ENCODE measurements around the gene MEX3B. TPM values are rescaled to one million over a fixed set of nuclear protein-coding genes. Genes with fewer than 3 reads are reported as not detected.

The MEX3B gene
- total RNA-seq, 1 experiment from 2014 or later: 8.5 TPM

DNA sequence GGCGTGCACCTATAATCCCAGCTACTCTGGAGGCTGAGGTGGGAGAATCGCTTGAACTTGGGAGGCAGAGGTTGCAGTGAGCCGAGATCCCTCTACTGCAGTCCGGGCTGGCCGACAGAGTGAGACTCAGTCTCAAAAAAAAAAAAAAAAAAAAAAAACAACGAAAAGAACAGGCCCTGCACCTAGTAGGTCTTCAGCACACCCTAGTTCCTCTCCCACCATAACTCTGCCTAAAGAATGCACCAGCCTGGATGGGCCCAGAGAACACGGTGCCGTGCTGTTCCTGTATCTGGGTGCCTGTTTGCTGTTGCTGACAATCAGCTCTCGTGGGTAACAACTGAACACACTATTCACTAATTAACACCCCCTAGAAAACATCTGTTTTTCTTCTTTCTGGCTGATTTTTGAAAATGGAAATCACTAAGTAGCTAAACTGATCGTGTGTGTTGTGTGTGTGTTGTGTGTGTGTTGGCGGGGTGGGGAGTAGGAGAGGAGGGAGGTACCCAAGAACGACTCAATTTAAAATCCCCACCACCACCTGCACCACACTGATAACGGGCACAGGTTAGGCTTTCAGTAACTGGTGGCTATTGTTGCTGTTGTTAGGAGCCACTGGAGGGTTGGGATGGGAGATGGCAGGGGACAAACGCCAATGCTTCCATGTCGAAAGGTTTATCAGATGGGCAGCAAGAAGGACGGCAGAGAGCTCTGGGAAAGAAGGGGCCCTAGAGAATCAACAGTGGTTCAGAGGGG lies 40.6 kb upstream of the MEX3B start:
- Histone ChIP-seq H3K4me1 (ENCODE audit: control insufficient read depth, insufficient read depth, low read length) (no peaks in the 10 kb centered on the region), H3K9me3 (ENCODE audit: control insufficient read depth, insufficient read depth, low read depth, low read length) (no peaks in the 10 kb centered on the region), H3K4me3 (ENCODE audit: low read depth in 2 of 2, low read length in 2 of 2) (no peak overlapping the region), H3K36me3 (ENCODE audit: control insufficient read depth, insufficient read depth, low read length) (no peaks in the 10 kb centered on the region), H3K27me3 (ENCODE audit: control insufficient read depth, insufficient read depth, low read length) (peaks cover 8% of the 10 kb centered on the region; the same call in 1 of the 2 replicates), H3K27ac (ENCODE audit: low read length) (no peak overlapping the region)
- TF ChIP-seq, protein P1, sequence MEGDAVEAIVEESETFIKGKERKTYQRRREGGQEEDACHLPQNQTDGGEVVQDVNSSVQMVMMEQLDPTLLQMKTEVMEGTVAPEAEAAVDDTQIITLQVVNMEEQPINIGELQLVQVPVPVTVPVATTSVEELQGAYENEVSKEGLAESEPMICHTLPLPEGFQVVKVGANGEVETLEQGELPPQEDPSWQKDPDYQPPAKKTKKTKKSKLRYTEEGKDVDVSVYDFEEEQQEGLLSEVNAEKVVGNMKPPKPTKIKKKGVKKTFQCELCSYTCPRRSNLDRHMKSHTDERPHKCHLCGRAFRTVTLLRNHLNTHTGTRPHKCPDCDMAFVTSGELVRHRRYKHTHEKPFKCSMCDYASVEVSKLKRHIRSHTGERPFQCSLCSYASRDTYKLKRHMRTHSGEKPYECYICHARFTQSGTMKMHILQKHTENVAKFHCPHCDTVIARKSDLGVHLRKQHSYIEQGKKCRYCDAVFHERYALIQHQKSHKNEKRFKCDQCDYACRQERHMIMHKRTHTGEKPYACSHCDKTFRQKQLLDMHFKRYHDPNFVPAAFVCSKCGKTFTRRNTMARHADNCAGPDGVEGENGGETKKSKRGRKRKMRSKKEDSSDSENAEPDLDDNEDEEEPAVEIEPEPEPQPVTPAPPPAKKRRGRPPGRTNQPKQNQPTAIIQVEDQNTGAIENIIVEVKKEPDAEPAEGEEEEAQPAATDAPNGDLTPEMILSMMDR (IDR thresholded peaks at IDR 0.05): no peak
- TF ChIP-seq SIN3A (IDR thresholded peaks at IDR 0.05; ENCODE audit: borderline replicate concordance, insufficient read depth, low read depth, low read length) (no peak), POLR2AphosphoS5 (IDR thresholded peaks at IDR 0.05; ENCODE audit: low read depth, low read length) (no peak), TCF7L2 (IDR thresholded peaks at IDR 0.05; ENCODE audit: low read depth, low read length) (no peak)
- TF ChIP-seq, protein P2, sequence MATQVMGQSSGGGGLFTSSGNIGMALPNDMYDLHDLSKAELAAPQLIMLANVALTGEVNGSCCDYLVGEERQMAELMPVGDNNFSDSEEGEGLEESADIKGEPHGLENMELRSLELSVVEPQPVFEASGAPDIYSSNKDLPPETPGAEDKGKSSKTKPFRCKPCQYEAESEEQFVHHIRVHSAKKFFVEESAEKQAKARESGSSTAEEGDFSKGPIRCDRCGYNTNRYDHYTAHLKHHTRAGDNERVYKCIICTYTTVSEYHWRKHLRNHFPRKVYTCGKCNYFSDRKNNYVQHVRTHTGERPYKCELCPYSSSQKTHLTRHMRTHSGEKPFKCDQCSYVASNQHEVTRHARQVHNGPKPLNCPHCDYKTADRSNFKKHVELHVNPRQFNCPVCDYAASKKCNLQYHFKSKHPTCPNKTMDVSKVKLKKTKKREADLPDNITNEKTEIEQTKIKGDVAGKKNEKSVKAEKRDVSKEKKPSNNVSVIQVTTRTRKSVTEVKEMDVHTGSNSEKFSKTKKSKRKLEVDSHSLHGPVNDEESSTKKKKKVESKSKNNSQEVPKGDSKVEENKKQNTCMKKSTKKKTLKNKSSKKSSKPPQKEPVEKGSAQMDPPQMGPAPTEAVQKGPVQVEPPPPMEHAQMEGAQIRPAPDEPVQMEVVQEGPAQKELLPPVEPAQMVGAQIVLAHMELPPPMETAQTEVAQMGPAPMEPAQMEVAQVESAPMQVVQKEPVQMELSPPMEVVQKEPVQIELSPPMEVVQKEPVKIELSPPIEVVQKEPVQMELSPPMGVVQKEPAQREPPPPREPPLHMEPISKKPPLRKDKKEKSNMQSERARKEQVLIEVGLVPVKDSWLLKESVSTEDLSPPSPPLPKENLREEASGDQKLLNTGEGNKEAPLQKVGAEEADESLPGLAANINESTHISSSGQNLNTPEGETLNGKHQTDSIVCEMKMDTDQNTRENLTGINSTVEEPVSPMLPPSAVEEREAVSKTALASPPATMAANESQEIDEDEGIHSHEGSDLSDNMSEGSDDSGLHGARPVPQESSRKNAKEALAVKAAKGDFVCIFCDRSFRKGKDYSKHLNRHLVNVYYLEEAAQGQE (IDR thresholded peaks at IDR 0.05; ENCODE audit: insufficient read depth in 1 of 2, low read depth in 2 of 2, low read length in 1 of 2): no peak
- ATAC-seq: no peak
- no TSS peak for BruUV-seq (replicated peaks)
- intact Hi-C loops (cut with micrococcal nuclease; ENCODE audit: unreplicated experiment) (no loop called here), in situ Hi-C loops (cut with HindIII; ENCODE audit: low pct_unique_long_range_greater_than_20kb, low sequenced_read_pairs) (no loop called here)
- CTCF ChIA-PET: interaction anchor here (0.6 kb wide), 1 partner anchor 9 kb away, joined by 3 read pairs; no protein-coding TSS in a partner anchor
- no peak for DNase-seq (ENCODE audit: low read depth, low spot score)
- POLR2A ChIA-PET: no interaction called here

DNA sequence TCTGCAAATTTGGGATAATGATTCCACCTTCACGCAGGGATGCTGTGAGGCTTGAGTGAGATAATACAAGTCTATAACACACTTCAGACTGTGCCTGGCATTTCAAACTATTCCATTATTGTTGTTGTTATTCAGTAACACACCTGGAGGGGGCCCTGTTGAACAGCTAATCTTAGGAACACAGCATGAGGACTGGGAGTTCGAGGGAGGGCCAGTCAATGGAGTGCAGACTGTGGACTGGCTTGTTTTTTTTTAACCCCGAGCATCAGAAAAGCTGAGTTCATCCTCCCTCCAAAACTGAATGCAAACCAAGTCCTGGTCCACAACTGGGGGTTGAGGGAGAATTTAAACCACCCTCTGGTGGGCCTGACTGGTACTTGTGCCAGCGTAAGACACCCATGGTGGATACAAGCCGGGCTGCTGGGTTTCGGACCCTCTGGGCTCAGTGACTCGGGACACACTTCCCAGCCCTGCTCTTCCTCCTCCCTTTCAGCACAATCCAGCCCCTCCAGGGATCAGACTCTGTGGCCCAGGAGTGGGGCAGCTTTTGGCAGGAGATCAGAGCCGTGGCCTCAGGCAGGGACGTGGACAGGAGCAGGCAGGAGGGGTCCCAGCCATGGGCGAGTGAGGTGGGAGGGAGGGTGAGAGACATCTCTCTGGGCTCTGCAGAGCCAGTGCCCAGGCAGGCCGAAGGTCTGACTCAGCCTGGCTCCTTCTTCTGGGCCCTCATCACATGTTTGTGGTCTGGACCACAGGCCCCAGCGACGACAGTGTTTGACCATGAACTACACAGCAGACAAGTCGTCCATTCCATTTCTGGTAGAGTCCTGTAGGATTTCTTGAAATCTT lies 36.3 kb upstream of the MEX3B start:
- no TSS peak for BruUV-seq (replicated peaks)
- Histone ChIP-seq H3K36me3 (ENCODE audit: control insufficient read depth, insufficient read depth, low read length) (no peaks in the 10 kb centered on the region), H3K4me3 (ENCODE audit: low read depth in 2 of 2, low read length in 2 of 2) (no peak overlapping the region), H3K27me3 (ENCODE audit: control insufficient read depth, insufficient read depth, low read length) (peaks cover 6% of the 10 kb centered on the region), H3K4me1 (ENCODE audit: control insufficient read depth, insufficient read depth, low read length) (no peaks in the 10 kb centered on the region), H3K27ac (ENCODE audit: low read length) (no peak overlapping the region), H3K9me3 (ENCODE audit: control insufficient read depth, insufficient read depth, low read depth, low read length) (no peaks in the 10 kb centered on the region)
- CTCF ChIA-PET: no interaction called here
- in situ Hi-C loops (cut with HindIII; ENCODE audit: low pct_unique_long_range_greater_than_20kb, low sequenced_read_pairs): no loop called here
- POLR2A ChIA-PET: no interaction called here
- ATAC-seq (peak; percentile 61), DNase-seq (ENCODE audit: low read depth, low spot score) (no peak)
- no peak for TF ChIP-seq POLR2AphosphoS5 (IDR thresholded peaks at IDR 0.05; ENCODE audit: low read depth, low read length)
- TF ChIP-seq, protein P1 (IDR thresholded peaks at IDR 0.05): no peak; the same call in 1 of the 2 replicates
- TF ChIP-seq SIN3A (IDR thresholded peaks at IDR 0.05; ENCODE audit: borderline replicate concordance, insufficient read depth, low read depth, low read length): no peak
- no peak for TF ChIP-seq TCF7L2 (IDR thresholded peaks at IDR 0.05; ENCODE audit: low read depth, low read length)
- TF ChIP-seq, protein P2 (IDR thresholded peaks at IDR 0.05; ENCODE audit: insufficient read depth in 1 of 2, low read depth in 2 of 2, low read length in 1 of 2): no peak
- intact Hi-C loops (cut with micrococcal nuclease; ENCODE audit: unreplicated experiment): no loop called here

Data from Panc1 (cell line).